Ishikawa (cell line): ENCODE measurements around the gene ARHGAP31.

ENCODE experiments used
- EP300 ChIP-seq: IDR thresholded peaks from 2 replicates; pipeline ENCODE4 v1.6.1; 2012; ENCODE audit warnings: borderline replicate concordance
- TF ChIP-seq, protein P1 (sequence below): IDR thresholded peaks from 2 replicates; pipeline ENCODE4 v1.6.1; 2012; ENCODE audit warnings: low read depth, mild to moderate bottlenecking
- TF ChIP-seq, protein P2 (sequence below): IDR thresholded peaks from 2 replicates; pipeline ENCODE4 v1.6.1; 2012

DNA sequence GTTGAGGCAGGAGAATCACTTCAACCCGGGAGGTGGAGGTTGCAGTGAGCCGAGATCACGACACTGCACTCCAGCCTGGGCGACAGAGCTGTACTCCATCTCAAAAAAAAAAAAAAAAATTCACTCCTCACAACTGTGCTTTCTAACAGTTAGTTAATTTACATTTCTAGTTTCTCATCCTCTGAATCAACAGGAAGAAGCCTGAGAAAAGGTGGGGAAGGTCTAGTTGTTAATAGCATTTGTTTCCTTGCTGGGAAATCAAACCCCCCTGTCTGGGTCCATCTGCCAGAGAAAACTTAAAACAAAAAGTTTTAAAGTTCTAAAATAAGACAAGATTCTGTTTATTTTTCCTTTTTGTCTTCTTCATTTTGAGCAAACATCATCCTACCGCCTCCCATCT is 106.9 kb downstream of the ARHGAP31 start:
- TF ChIP-seq, protein P1, sequence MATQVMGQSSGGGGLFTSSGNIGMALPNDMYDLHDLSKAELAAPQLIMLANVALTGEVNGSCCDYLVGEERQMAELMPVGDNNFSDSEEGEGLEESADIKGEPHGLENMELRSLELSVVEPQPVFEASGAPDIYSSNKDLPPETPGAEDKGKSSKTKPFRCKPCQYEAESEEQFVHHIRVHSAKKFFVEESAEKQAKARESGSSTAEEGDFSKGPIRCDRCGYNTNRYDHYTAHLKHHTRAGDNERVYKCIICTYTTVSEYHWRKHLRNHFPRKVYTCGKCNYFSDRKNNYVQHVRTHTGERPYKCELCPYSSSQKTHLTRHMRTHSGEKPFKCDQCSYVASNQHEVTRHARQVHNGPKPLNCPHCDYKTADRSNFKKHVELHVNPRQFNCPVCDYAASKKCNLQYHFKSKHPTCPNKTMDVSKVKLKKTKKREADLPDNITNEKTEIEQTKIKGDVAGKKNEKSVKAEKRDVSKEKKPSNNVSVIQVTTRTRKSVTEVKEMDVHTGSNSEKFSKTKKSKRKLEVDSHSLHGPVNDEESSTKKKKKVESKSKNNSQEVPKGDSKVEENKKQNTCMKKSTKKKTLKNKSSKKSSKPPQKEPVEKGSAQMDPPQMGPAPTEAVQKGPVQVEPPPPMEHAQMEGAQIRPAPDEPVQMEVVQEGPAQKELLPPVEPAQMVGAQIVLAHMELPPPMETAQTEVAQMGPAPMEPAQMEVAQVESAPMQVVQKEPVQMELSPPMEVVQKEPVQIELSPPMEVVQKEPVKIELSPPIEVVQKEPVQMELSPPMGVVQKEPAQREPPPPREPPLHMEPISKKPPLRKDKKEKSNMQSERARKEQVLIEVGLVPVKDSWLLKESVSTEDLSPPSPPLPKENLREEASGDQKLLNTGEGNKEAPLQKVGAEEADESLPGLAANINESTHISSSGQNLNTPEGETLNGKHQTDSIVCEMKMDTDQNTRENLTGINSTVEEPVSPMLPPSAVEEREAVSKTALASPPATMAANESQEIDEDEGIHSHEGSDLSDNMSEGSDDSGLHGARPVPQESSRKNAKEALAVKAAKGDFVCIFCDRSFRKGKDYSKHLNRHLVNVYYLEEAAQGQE, result no peak
- TF ChIP-seq EP300, result no peak
- TF ChIP-seq, protein P2, sequence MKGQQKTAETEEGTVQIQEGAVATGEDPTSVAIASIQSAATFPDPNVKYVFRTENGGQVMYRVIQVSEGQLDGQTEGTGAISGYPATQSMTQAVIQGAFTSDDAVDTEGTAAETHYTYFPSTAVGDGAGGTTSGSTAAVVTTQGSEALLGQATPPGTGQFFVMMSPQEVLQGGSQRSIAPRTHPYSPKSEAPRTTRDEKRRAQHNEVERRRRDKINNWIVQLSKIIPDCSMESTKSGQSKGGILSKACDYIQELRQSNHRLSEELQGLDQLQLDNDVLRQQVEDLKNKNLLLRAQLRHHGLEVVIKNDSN, result no peak
